ENCODE data around the gene C9orf78.
"Not testable (repeated sequence)": the region's sequence is repeated elsewhere in the genome, so short reads cannot be mapped to it uniquely, and the experiment has no call there.

The C9orf78 gene

GRCh38 chr9:129812385-129812784 is 22.7 kb downstream of the C9orf78 start:
- no peak for DNase-seq (ENCODE audit: low read depth, low spot score)

GRCh38 chr9:129811967-129812363 is 23.1 kb downstream of the C9orf78 start:
- no peak for DNase-seq (ENCODE audit: low read depth, low spot score)

GRCh38 chr9:129810788-129811187 is 24.3 kb downstream of the C9orf78 start:
- DNase-seq (ENCODE audit: low read depth, low spot score): no peak

- DNase-seq (ENCODE audit: low read depth, low spot score): no peak
These were observed 25.0 kb downstream of the C9orf78 start for GRCh38 chr9:129810116-129810515.

GRCh38 chr9:129809346-129809745 is 25.7 kb downstream of the C9orf78 start:
- DNase-seq (ENCODE audit: low read depth, low spot score): no peak

GRCh38 chr9:129806061-129806460 is 29.0 kb downstream of the C9orf78 start:
- no peak for DNase-seq (ENCODE audit: low read depth, low spot score)

- DNase-seq (ENCODE audit: low read depth, low spot score): peak; percentile 35
These were observed 31.4 kb downstream of the C9orf78 start for GRCh38 chr9:129803676-129804060.

- peak; percentile 97 for DNase-seq (ENCODE audit: low read depth, low spot score)
These were observed 32.0 kb downstream of the C9orf78 start, which contains the start of gene TOR1B for GRCh38 chr9:129802833-129803675. Gene TOR1B, plus strand, starts transcription at chr9:129803184. Its CDS starts 29 bp downstream, at chr9:129803213.

- peak; percentile 17 for DNase-seq (ENCODE audit: low read depth, low spot score)
These were observed 33.6 kb downstream of the C9orf78 start for GRCh38 chr9:129801504-129801903.

GRCh38 chr9:129798973-129799372 is 36.1 kb downstream of the C9orf78 start:
- no peak for DNase-seq (ENCODE audit: low read depth, low spot score)

- not testable (repeated sequence) for DNase-seq (ENCODE audit: low read depth, low spot score)
These were observed 39.0 kb downstream of the C9orf78 start for GRCh38 chr9:129796029-129796428.

GRCh38 chr9:129794549-129794948 is 40.5 kb downstream of the C9orf78 start:
- no peak for DNase-seq (ENCODE audit: low read depth, low spot score)

- no peak for DNase-seq (ENCODE audit: low read depth, low spot score)
These were observed 48.6 kb downstream of the C9orf78 start for GRCh38 chr9:129786481-129786880.

GRCh38 chr9:129785866-129786265 is 49.2 kb downstream of the C9orf78 start:
- DNase-seq (ENCODE audit: low read depth, low spot score): no peak

- DNase-seq (ENCODE audit: low read depth, low spot score): not testable (repeated sequence)
These were observed 50.1 kb downstream of the C9orf78 start for GRCh38 chr9:129784970-129785369.

GRCh38 chr9:129783516-129784361 is 51.3 kb downstream of the C9orf78 start:
- peak; percentile 84 for DNase-seq (ENCODE audit: low read depth, low spot score)

GRCh38 chr9:129781981-129782380 is 53.1 kb downstream of the C9orf78 start:
- no peak for DNase-seq (ENCODE audit: low read depth, low spot score)

- DNase-seq (ENCODE audit: low read depth, low spot score): no peak
These were observed 53.9 kb downstream of the C9orf78 start for GRCh38 chr9:129781131-129781530.

GRCh38 chr9:129779560-129780190 is 55.4 kb downstream of the C9orf78 start:
- DNase-seq (ENCODE audit: low read depth, low spot score): no peak

GRCh38 chr9:129778469-129778868 is 56.6 kb downstream of the C9orf78 start:
- DNase-seq (ENCODE audit: low read depth, low spot score): no peak

GRCh38 chr9:129777769-129778130 is 57.3 kb downstream of the C9orf78 start:
- DNase-seq (ENCODE audit: low read depth, low spot score): no peak

Measured in ELF-1 (cell line).